ENCODE measurements around the gene SNX17. TPM values are rescaled to one million over a fixed set of nuclear protein-coding genes. Genes with fewer than 3 reads are reported as not detected.

The SNX17 gene
- total RNA-seq, 1 experiment from 2014 or later = 90.5 TPM

DNA sequence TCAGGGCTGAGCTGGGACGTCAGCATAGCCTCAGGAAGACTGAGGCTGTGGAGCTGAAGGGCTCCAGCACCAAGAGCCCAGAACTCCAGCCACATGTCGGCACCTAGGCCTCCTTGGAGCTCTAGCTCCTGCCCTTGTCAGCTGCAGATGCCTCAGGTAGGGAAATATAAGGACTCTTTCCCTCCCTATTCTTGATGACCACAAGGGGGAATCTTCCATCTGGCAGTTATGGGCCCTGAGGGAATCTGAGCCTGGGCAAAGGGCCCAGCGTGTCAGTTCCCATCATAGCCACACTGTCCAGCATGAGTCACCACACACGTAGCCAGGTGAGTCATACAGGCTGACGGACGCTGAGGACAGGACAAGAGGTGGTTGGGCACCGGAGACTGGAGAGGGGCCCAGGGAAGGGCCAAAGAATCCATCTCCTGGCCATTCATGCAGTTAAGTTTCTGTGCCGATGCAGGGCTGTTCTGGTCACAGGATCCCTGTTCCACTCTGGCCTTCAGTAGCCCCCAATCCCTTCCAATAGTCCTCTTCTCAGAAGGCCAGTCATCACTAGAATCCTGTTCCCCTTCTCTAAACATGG is 49.4 kb upstream of the SNX17 start:
- ChIA-PET POLR2A (interaction anchor here (1.1 kb wide), 1 partner anchor 18 kb away, joined by 5 read pairs; no protein-coding TSS in a partner anchor), RAD21 (ENCODE audit: low non-redundant PET in 1 of 2, low total read pairs in 2 of 2, uncharacterized antibody in 2 of 2, unreplicated experiment in 2 of 2) (no interaction called here), CTCF (interaction anchor here (0.6 to 2.7 kb wide), 5 partner anchors 18 to 362 kb away, joined by 3 to 16 read pairs (median 4); no protein-coding TSS in a partner anchor)
- Histone ChIP-seq H3K27me3 (ENCODE audit: insufficient read depth, low read length) (no peaks in the 10 kb centered on the region), H4K20me1 (ENCODE audit: insufficient read depth) (no peaks in the 10 kb centered on the region), H3K9me2 (ENCODE audit: insufficient read depth) (no peaks in the 10 kb centered on the region), H3K9me3 (ENCODE audit: control insufficient read depth in 1 of 2, insufficient read depth in 1 of 2, low read depth in 1 of 2, low read length in 2 of 2) (no peaks in the 10 kb centered on the region), H3K36me3 (ENCODE audit: control insufficient read depth in 1 of 2, insufficient read depth in 2 of 2, low read length in 2 of 2) (0 out of 4 replicates have a peak, but pooled peaks cover 0 to 1% of the 10 kb centered on the region in 2 experiments), H3K9ac (ENCODE audit: low read length) (peak overlapping the region; percentile 92), H3K27ac (ENCODE audit: low read depth, low read length) (peak overlapping the region; percentile 90), H3K4me2 (ENCODE audit: low read length) (peak overlapping the region; percentile 87), H3K79me2 (ENCODE audit: insufficient read depth, low read length) (peaks cover 15% of the 10 kb centered on the region), H3K4me1 (ENCODE audit: control insufficient read depth in 1 of 2, insufficient read depth in 2 of 2, low read length in 2 of 2) (peaks cover 24 to 40% of the 10 kb centered on the region in 2 experiments), H2AFZ (ENCODE audit: low read depth, low read length, poor library complexity, severe bottlenecking) (no peak overlapping the region), H3K4me3 (replicated peaks in 1 of 2; ENCODE audit: low read depth in 1 of 2, low read length in 2 of 2) (peak overlapping the region; percentile 85 to 90)
- intact Hi-C loops (cut with micrococcal nuclease) = loop anchor here (5.0 kb wide), 2 partner anchors 51 to 59 kb away; partner anchors contain the start of genes EIF2B4, SLC30A3 and SNX17
- peak; percentile 81 for ATAC-seq
- peak; percentile 98 for DNase-seq (ENCODE audit: low read depth, low spot score)
- BruUV-seq (replicated peaks) = no TSS peak
- TF ChIP-seq TCF7L2 (IDR thresholded peaks at IDR 0.05; ENCODE audit: borderline replicate concordance, extremely low read depth, insufficient read depth, insufficient read length) (peak; percentile 62), EZH2phosphoT487 (IDR thresholded peaks at IDR 0.05; ENCODE audit: borderline replicate concordance) (no peak), SIN3A (IDR thresholded peaks at IDR 0.05; ENCODE audit: low read depth) (peak; percentile 92), JUND (IDR thresholded peaks at IDR 0.05) (peak; percentile 100), POLR2A (IDR thresholded peaks at IDR 0.05; ENCODE audit: borderline replicate concordance, extremely low read depth, insufficient read depth, insufficient read length) (no peak), YY1 (IDR thresholded peaks at IDR 0.05; ENCODE audit: extremely low read depth, insufficient replicate concordance, low read depth, low read length) (peak; percentile 70), POLR2AphosphoS5 (IDR thresholded peaks at IDR 0.05; ENCODE audit: low read depth, low read length) (peak; percentile 87), RAD21 (IDR thresholded peaks at IDR 0.05; ENCODE audit: low read depth) (peak; percentile 80), EZH2 (IDR thresholded peaks at IDR 0.05) (no peak), ZNF274 (IDR thresholded peaks at IDR 0.05; ENCODE audit: low read depth, low read length) (no peak), CEBPB (IDR thresholded peaks at IDR 0.05; ENCODE audit: low read depth) (no peak), FOSL1 (IDR thresholded peaks at IDR 0.05; ENCODE audit: low read depth) (peak; percentile 99), SP1 (IDR thresholded peaks at IDR 0.05; ENCODE audit: low read depth) (peak; percentile 90), EGR1 (IDR thresholded peaks at IDR 0.05; ENCODE audit: low read depth) (no peak), ZFX (IDR thresholded peaks at IDR 0.05) (no peak), CBX3 (IDR thresholded peaks at IDR 0.05; ENCODE audit: low read depth) (no peak; the same call in 1 of the 2 replicates)
- TF ChIP-seq, protein P1, sequence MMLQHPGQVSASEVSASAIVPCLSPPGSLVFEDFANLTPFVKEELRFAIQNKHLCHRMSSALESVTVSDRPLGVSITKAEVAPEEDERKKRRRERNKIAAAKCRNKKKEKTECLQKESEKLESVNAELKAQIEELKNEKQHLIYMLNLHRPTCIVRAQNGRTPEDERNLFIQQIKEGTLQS (IDR thresholded peaks at IDR 0.05) = no peak
- TF ChIP-seq, protein P2, sequence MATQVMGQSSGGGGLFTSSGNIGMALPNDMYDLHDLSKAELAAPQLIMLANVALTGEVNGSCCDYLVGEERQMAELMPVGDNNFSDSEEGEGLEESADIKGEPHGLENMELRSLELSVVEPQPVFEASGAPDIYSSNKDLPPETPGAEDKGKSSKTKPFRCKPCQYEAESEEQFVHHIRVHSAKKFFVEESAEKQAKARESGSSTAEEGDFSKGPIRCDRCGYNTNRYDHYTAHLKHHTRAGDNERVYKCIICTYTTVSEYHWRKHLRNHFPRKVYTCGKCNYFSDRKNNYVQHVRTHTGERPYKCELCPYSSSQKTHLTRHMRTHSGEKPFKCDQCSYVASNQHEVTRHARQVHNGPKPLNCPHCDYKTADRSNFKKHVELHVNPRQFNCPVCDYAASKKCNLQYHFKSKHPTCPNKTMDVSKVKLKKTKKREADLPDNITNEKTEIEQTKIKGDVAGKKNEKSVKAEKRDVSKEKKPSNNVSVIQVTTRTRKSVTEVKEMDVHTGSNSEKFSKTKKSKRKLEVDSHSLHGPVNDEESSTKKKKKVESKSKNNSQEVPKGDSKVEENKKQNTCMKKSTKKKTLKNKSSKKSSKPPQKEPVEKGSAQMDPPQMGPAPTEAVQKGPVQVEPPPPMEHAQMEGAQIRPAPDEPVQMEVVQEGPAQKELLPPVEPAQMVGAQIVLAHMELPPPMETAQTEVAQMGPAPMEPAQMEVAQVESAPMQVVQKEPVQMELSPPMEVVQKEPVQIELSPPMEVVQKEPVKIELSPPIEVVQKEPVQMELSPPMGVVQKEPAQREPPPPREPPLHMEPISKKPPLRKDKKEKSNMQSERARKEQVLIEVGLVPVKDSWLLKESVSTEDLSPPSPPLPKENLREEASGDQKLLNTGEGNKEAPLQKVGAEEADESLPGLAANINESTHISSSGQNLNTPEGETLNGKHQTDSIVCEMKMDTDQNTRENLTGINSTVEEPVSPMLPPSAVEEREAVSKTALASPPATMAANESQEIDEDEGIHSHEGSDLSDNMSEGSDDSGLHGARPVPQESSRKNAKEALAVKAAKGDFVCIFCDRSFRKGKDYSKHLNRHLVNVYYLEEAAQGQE (IDR thresholded peaks at IDR 0.05; ENCODE audit: low read depth) = no peak
- TF ChIP-seq, protein P3, sequence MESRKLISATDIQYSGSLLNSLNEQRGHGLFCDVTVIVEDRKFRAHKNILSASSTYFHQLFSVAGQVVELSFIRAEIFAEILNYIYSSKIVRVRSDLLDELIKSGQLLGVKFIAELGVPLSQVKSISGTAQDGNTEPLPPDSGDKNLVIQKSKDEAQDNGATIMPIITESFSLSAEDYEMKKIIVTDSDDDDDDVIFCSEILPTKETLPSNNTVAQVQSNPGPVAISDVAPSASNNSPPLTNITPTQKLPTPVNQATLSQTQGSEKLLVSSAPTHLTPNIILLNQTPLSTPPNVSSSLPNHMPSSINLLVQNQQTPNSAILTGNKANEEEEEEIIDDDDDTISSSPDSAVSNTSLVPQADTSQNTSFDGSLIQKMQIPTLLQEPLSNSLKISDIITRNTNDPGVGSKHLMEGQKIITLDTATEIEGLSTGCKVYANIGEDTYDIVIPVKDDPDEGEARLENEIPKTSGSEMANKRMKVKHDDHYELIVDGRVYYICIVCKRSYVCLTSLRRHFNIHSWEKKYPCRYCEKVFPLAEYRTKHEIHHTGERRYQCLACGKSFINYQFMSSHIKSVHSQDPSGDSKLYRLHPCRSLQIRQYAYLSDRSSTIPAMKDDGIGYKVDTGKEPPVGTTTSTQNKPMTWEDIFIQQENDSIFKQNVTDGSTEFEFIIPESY (IDR thresholded peaks at IDR 0.05; ENCODE audit: extremely low read depth, insufficient replicate concordance, low read length) = peak; percentile 70
- TF ChIP-seq, protein P4, sequence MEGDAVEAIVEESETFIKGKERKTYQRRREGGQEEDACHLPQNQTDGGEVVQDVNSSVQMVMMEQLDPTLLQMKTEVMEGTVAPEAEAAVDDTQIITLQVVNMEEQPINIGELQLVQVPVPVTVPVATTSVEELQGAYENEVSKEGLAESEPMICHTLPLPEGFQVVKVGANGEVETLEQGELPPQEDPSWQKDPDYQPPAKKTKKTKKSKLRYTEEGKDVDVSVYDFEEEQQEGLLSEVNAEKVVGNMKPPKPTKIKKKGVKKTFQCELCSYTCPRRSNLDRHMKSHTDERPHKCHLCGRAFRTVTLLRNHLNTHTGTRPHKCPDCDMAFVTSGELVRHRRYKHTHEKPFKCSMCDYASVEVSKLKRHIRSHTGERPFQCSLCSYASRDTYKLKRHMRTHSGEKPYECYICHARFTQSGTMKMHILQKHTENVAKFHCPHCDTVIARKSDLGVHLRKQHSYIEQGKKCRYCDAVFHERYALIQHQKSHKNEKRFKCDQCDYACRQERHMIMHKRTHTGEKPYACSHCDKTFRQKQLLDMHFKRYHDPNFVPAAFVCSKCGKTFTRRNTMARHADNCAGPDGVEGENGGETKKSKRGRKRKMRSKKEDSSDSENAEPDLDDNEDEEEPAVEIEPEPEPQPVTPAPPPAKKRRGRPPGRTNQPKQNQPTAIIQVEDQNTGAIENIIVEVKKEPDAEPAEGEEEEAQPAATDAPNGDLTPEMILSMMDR (IDR thresholded peaks at IDR 0.05 in 2 of 3, conservative IDR thresholded peaks at IDR 0.05 in 1 of 3; ENCODE audit: borderline replicate concordance in 1 of 3, insufficient read depth in 1 of 3, low read depth in 2 of 3, low read length in 2 of 3) = peak; percentile 59 to 77 (median 73)
